Skeletal muscle tissue (tissue), 4 donors: ENCODE data around the gene TRAPPC2B. TPM values are rescaled to one million over a fixed set of nuclear protein-coding genes. Genes with fewer than 3 reads are reported as not detected.

Experiments
- H3K27ac ChIP-seq: one replicate; pipeline ENCODE4 v1.7.0; 2013; ENCODE audit warnings: mild to moderate bottlenecking, low read depth, low read length, inconsistent platforms
- H3K27me3 ChIP-seq, 3 donors: one replicate each; pipeline ENCODE4 v1.7.0; 2013; ENCODE audit warnings: low read length in 3 of 3; ENCODE audit not compliant: control insufficient read depth in 3 of 3, insufficient read depth in 3 of 3
- H3K36me3 ChIP-seq, 3 donors: one replicate each; pipeline ENCODE4 v1.7.0; 2013; ENCODE audit warnings: low read length in 3 of 3; ENCODE audit not compliant: control insufficient read depth in 3 of 3, insufficient read depth in 3 of 3
- H3K4me1 ChIP-seq, 3 donors: one replicate each; pipeline ENCODE4 v1.7.0; 2013; ENCODE audit warnings: low read length in 3 of 3, mild to moderate bottlenecking in 3 of 3; ENCODE audit not compliant: control insufficient read depth in 3 of 3, insufficient read depth in 3 of 3
- H3K4me3 ChIP-seq, 3 donors: one replicate each; pipeline ENCODE4 v1.7.0; 2013; ENCODE audit warnings: low read length in 3 of 3
- H3K9ac ChIP-seq, 3 donors: one replicate each; pipeline ENCODE4 v1.7.0; 2013; ENCODE audit warnings: low read length in 3 of 3, mild to moderate bottlenecking in 3 of 3, moderate library complexity in 2 of 3, low read depth in 1 of 3
- H3K9me3 ChIP-seq, 3 donors: one replicate each; pipeline ENCODE4 v1.7.0; 2013; ENCODE audit warnings: low read length in 3 of 3; ENCODE audit not compliant: control insufficient read depth in 3 of 3
- total RNA-seq: library from RNA; depleted of rRNA; stranded (reverse); fragments of >200 nt; gene quantifications from one replicate; pipeline ENCODE4 v1.2.3, GENCODE V29; 2014
- donor health status: Osteomylitis.

Gene TRAPPC2B
- total RNA-seq, result 25.1 TPM

DNA sequence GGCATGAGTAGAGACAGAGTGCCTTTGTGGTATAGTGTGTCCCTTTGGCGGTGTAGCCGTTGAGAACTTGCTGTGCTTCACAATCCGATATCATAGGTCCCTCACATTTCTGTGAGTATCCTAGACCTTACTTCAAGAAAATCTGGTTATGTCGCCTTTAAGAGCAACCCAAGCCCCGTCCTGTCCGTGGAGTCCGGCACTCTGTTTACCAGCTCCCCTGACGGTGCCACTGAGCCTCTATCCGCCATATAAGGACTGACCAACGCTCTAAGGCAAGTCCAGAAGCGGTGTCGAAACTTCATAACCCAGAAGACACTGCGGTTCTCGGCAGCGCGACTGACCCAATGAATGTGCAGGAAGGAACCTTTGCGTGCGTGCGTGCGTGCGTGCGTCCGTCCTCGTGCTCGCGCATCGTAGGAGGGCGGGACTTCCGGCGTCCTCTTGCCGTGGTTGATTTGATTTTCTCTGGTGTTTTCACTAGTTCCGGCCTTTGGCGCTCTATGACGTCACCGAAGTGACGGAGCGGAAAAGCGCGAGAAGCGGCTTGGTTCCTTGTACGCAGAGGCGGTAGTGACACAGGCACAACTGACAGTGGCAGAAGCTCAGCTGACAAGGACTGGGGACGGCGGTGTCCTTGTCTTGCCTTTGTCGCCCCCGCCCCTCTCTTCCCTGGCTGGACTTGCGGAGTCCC lies at the start of gene TRAPPC2B, which contains the start of gene ZNF547:
TRAPPC2B (plus strand) TSS at position 555 of the 691 bp plus-strand sequence. CDS start 1,283 bp downstream, outside the sequence.
ZNF547 (plus strand) TSS at position 555 of the 691 bp plus-strand sequence. CDS start 5,005 bp downstream, outside the sequence.
- Histone ChIP-seq H3K9ac (peak within 1 kb of the TSS; percentile 69 to 92 (median 91)), H3K4me3 (peak within 1 kb of the TSS; percentile 67 to 91 (median 90)), H3K9me3 (peaks cover 0 to 6% (median 0%) of the 10 kb centered on the region in 3 donors), H3K36me3 (peaks cover 5 to 11% (median 8%) of the 10 kb centered on the region in 3 donors), H3K4me1 (peaks cover 16 to 17% (median 17%) of the 10 kb centered on the region in 3 donors), H3K27ac (peak within 1 kb of the TSS; percentile 93), H3K27me3 (no peaks in the 10 kb centered on the region)

- Histone ChIP-seq H3K36me3 (no peaks in the 10 kb centered on the region), H3K27me3 (no peaks in the 10 kb centered on the region), H3K9me3 (no peaks in the 10 kb centered on the region), H3K27ac (no peak overlapping the region), H3K4me3 (no peak overlapping the region), H3K4me1 (peaks cover 0 to 2% (median 0%) of the 10 kb centered on the region in 3 donors), H3K9ac (no peak overlapping the region)
Measured at GRCh38 chr19:57314146-57314545, 49.2 kb upstream of the TRAPPC2B start.

DNA sequence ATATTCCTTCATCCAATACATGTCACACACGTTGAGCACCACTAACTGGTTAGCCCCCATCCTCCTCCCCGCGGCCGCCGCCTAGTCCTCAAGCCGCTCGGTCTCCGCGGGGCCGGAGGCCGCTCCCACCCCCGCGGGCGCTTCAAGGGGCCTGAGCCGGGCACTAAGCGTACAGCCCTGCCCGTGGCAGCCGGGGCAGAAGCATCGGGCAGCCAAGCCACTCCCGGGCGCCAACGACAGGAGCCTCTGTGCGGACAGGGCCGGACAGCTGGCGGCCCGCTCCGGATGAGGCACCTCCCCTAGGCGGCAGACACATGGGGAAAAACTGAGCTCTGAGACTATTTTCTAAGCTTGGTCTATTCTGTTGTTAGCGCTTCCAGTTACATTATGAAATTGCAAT lies 45.8 kb upstream of the TRAPPC2B start:
- Histone ChIP-seq H3K4me3 (peak overlapping the region in 2 of 3 donors; percentile 30 to 33), H3K36me3 (no peaks in the 10 kb centered on the region), H3K27ac (no peak overlapping the region)

DNA sequence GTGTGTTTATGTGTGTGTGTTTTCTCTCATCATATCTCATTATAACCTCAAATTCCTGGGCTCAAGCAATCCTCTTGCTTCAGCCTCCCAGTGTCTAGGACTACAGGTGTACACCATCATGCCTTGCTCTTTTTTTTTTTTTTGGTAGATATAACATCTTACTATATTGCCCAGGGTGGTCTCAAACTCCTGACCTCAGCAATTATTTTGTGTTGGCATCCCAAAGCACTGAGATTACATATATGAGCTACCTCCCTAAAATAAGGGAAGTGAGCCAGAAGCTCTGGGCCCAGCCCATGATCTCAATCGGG lies 43.5 kb upstream of the TRAPPC2B start:
- Histone ChIP-seq H3K36me3 (peaks cover 14 to 16% (median 14%) of the 10 kb centered on the region in 3 donors), H3K27ac (peak overlapping the region; percentile 91), H3K9ac (peak overlapping the region; percentile 95 to 98 (median 96)), H3K27me3 (no peaks in the 10 kb centered on the region), H3K4me3 (peak overlapping the region; percentile 84 to 91 (median 88)), H3K9me3 (no peaks in the 10 kb centered on the region), H3K4me1 (peaks cover 17 to 25% (median 22%) of the 10 kb centered on the region in 3 donors)

More for the DNA sequence above, 45.8 kb upstream of the TRAPPC2B start:
- no peaks in the 10 kb centered on the region for H3K27me3 ChIP-seq
- H3K9me3 ChIP-seq, result no peaks in the 10 kb centered on the region
- peaks cover 17 to 20% (median 17%) of the 10 kb centered on the region in 3 donors for H3K4me1 ChIP-seq
- peak overlapping the region in 2 of 3 donors; percentile 36 to 47 for H3K9ac ChIP-seq

- peak within 1 kb of the TSS; percentile 91 for H3K27ac ChIP-seq
Measured at GRCh38 chr19:57320180-57321084, 42.9 kb upstream of the TRAPPC2B start, which contains the start of gene ZNF543. Gene ZNF543, plus strand, starts transcription at chr19:57320472. Its CDS starts 382 bp downstream, at chr19:57320854.

DNA sequence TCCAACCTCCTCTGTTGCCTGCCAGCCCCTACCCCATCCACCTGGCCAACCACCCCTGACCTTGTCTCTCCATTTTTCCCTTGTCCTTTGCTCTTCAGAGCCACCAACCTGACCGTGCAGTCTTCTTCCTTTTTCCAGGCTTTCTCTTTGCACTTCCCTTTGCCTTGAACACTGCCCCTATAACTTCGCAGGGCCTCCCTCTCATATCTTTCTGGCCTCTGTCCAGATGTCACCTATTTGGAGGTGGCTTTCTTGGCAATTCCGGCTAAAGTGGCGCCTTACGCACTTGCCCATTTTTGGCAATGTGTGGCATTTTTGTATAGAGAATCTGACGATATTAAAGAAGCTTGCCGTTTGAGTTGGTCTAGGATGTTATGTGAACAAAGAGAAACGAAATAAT lies 42.2 kb upstream of the TRAPPC2B start:
- Histone ChIP-seq H3K9ac (peak overlapping the region; percentile 95 to 98 (median 96)), H3K27me3 (no peaks in the 10 kb centered on the region), H3K27ac (peak overlapping the region; percentile 91), H3K4me1 (peaks cover 17 to 25% (median 22%) of the 10 kb centered on the region in 3 donors), H3K4me3 (peak overlapping the region; percentile 84 to 91 (median 88)), H3K36me3 (peaks cover 26 to 27% (median 26%) of the 10 kb centered on the region in 3 donors), H3K9me3 (peaks cover 0 to 2% (median 0%) of the 10 kb centered on the region in 3 donors)

More at GRCh38 chr19:57320180-57321084, 42.9 kb upstream of the TRAPPC2B start, which contains the start of gene ZNF543:
- Histone ChIP-seq H3K9ac (peak within 1 kb of the TSS; percentile 95 to 98 (median 96)), H3K27me3 (no peaks in the 10 kb centered on the region), H3K9me3 (no peaks in the 10 kb centered on the region), H3K4me3 (peak within 1 kb of the TSS; percentile 84 to 91 (median 88)), H3K36me3 (peaks cover 20 to 22% (median 20%) of the 10 kb centered on the region in 3 donors), H3K4me1 (peaks cover 17 to 25% (median 22%) of the 10 kb centered on the region in 3 donors)

GRCh38 chr19:57321751-57322150 lies 41.6 kb upstream of the TRAPPC2B start:
- peaks cover 31% of the 10 kb centered on the region in 3 donors for H3K36me3 ChIP-seq
- no peaks in the 10 kb centered on the region for H3K27me3 ChIP-seq
- peak overlapping the region in 2 of 3 donors; percentile 95 to 98 for H3K9ac ChIP-seq
- no peak overlapping the region for H3K27ac ChIP-seq
- H3K4me1 ChIP-seq, result peaks cover 17 to 25% (median 22%) of the 10 kb centered on the region in 3 donors
- peaks cover 0 to 4% (median 0%) of the 10 kb centered on the region in 3 donors for H3K9me3 ChIP-seq
- H3K4me3 ChIP-seq, result peak overlapping the region; percentile 8 to 91 (median 84)

GRCh38 chr19:57324992-57325391 lies 38.4 kb upstream of the TRAPPC2B start:
- Histone ChIP-seq H3K36me3 (peaks cover 48 to 57% (median 57%) of the 10 kb centered on the region in 3 donors), H3K4me3 (no peak overlapping the region), H3K27me3 (no peaks in the 10 kb centered on the region), H3K4me1 (peaks cover 15 to 22% (median 20%) of the 10 kb centered on the region in 3 donors), H3K9me3 (peaks cover 4 to 13% (median 10%) of the 10 kb centered on the region in 3 donors), H3K9ac (no peak overlapping the region), H3K27ac (no peak overlapping the region)

DNA sequence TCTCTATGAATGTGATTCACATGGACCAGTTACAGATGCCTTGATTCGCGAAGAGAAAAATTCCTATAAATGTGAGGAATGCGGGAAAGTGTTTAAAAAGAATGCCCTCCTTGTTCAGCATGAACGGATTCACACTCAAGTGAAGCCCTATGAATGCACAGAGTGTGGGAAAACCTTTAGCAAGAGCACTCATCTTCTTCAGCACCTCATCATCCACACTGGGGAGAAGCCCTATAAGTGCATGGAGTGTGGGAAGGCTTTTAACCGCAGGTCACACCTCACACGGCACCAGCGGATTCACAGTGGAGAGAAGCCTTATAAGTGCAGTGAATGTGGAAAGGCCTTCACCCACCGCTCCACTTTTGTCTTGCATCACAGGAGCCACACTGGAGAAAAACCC lies 35.4 kb upstream of the TRAPPC2B start:
- H3K36me3 ChIP-seq, result peaks cover 48 to 61% (median 57%) of the 10 kb centered on the region in 3 donors
- H3K4me1 ChIP-seq, result peaks cover 0 to under 1% (median 0%) of the 10 kb centered on the region in 3 donors
- H3K9ac ChIP-seq, result no peak overlapping the region
- no peak overlapping the region for H3K27ac ChIP-seq
- peaks cover 4 to 13% (median 10%) of the 10 kb centered on the region in 3 donors for H3K9me3 ChIP-seq
- H3K4me3 ChIP-seq, result no peak overlapping the region
- H3K27me3 ChIP-seq, result no peaks in the 10 kb centered on the region
